Vagina (tissue), 2 donors: Measurements from ENCODE around the gene PTPN11. TPM values are rescaled to one million over a fixed set of nuclear protein-coding genes. Genes with fewer than 3 reads are reported as not detected.

ENCODE experiments used
- DNase-seq, 2 donors: peaks; one replicate each; pipeline ENCODE4 v3.0.0-alpha.2; 2017; ENCODE audit errors: extremely low spot score in 2 of 2
- H3K27ac ChIP-seq: fragments of 200-600 bp; sonication (generic); one replicate; pipeline ENCODE4 v1.5.1; 2019
- H3K27me3 ChIP-seq: fragments of 200-600 bp; sonication (generic); one replicate; pipeline ENCODE4 v1.5.1; 2019
- H3K36me3 ChIP-seq, 2 donors: fragments of 200-600 bp; sonication (generic); one replicate each; pipeline ENCODE4 v1.5.1; 2017 to 2019
- H3K4me1 ChIP-seq: fragments of 200-600 bp; sonication (generic); one replicate; pipeline ENCODE4 v1.5.1; 2019
- H3K4me3 ChIP-seq, 2 donors: fragments of 200-600 bp; sonication (generic); 1 replicate in 1 of 2; 2 replicates in 1 of 2; pipeline ENCODE4 v1.5.1; 2016 to 2019
- H3K9me3 ChIP-seq: fragments of 200-600 bp; sonication (generic); one replicate; pipeline ENCODE4 v1.5.1; 2019
- POLR2A ChIP-seq, 2 donors: fragments of 450-650 bp; IDR thresholded peaks; one replicate each; pipeline ENCODE4 v1.6.1; 2017; ENCODE audit warnings: antibody characterized with exemption in 2 of 2, mild to moderate bottlenecking in 2 of 2, moderate library complexity in 2 of 2
- POLR2AphosphoS5 ChIP-seq, 2 donors: sonication (generic); formaldehyde crosslinking; IDR thresholded peaks; one replicate each; pipeline ENCODE4 v1.9.0; 2017; ENCODE audit warnings: antibody characterized with exemption in 2 of 2, mild to moderate bottlenecking in 2 of 2, low read depth in 1 of 2; ENCODE audit not compliant: insufficient read depth in 1 of 2
- intact Hi-C: fragments of 100-400 bp; cut with DNase I; formaldehyde crosslinking; loops from one replicate; pipeline ENCODE4 v1.15.1; 2023
- total RNA-seq: library from RNA; depleted of rRNA; stranded (reverse); fragments of >200 nt; gene quantifications from one replicate; pipeline ENCODE4 v1.2.3, GENCODE V29; 2016
- TF ChIP-seq, protein P1 (sequence below), 3 experiments: fragments of 450-650 bp in 2 of 3; fragments of 200-600 bp in 1 of 3; sonication (generic) in 1 of 3; IDR thresholded peaks; one replicate each; pipeline ENCODE4 v1.5.1; 2017 to 2019; ENCODE audit warnings: antibody characterized with exemption in 3 of 3, mild to moderate bottlenecking in 2 of 3, moderate library complexity in 2 of 3

The PTPN11 gene
- total RNA-seq, 1 donor from 2014 or later, result 57.2 TPM

GRCh38 chr12:112546996-112547395 lies 128.2 kb downstream of the PTPN11 start:
- no peaks in the 10 kb centered on the region for H3K27me3 ChIP-seq
- intact Hi-C loops, result no loop called here
- H3K27ac ChIP-seq, result no peak overlapping the region
- no peak for DNase-seq
- TF ChIP-seq, protein P1, sequence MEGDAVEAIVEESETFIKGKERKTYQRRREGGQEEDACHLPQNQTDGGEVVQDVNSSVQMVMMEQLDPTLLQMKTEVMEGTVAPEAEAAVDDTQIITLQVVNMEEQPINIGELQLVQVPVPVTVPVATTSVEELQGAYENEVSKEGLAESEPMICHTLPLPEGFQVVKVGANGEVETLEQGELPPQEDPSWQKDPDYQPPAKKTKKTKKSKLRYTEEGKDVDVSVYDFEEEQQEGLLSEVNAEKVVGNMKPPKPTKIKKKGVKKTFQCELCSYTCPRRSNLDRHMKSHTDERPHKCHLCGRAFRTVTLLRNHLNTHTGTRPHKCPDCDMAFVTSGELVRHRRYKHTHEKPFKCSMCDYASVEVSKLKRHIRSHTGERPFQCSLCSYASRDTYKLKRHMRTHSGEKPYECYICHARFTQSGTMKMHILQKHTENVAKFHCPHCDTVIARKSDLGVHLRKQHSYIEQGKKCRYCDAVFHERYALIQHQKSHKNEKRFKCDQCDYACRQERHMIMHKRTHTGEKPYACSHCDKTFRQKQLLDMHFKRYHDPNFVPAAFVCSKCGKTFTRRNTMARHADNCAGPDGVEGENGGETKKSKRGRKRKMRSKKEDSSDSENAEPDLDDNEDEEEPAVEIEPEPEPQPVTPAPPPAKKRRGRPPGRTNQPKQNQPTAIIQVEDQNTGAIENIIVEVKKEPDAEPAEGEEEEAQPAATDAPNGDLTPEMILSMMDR (IDR thresholded peaks at IDR 0.05), result no peak
- no peak for TF ChIP-seq POLR2A (IDR thresholded peaks at IDR 0.05)
- TF ChIP-seq POLR2AphosphoS5 (IDR thresholded peaks at IDR 0.05; ENCODE audit: insufficient read depth in 1 of 2, low read depth in 1 of 2), result no peak
- H3K36me3 ChIP-seq, result no peaks in the 10 kb centered on the region
- no peaks in the 10 kb centered on the region for H3K9me3 ChIP-seq
- H3K4me3 ChIP-seq, result no peak overlapping the region
- H3K4me1 ChIP-seq, result no peaks in the 10 kb centered on the region

- TF ChIP-seq POLR2A (IDR thresholded peaks at IDR 0.05) (no peak), POLR2AphosphoS5 (IDR thresholded peaks at IDR 0.05; ENCODE audit: insufficient read depth in 1 of 2, low read depth in 1 of 2) (no peak)
- TF ChIP-seq, protein P1 (IDR thresholded peaks at IDR 0.05), result no peak
- Histone ChIP-seq H3K27ac (no peak overlapping the region), H3K9me3 (no peaks in the 10 kb centered on the region), H3K36me3 (no peaks in the 10 kb centered on the region), H3K27me3 (no peaks in the 10 kb centered on the region), H3K4me1 (no peaks in the 10 kb centered on the region), H3K4me3 (no peak overlapping the region)
- intact Hi-C loops, result no loop called here
- no peak for DNase-seq
These were observed 130.3 kb downstream of the PTPN11 start for GRCh38 chr12:112549031-112549430.

GRCh38 chr12:112551681-112552080 lies 132.9 kb downstream of the PTPN11 start:
- TF ChIP-seq, protein P1 (IDR thresholded peaks at IDR 0.05), result no peak
- TF ChIP-seq POLR2A (IDR thresholded peaks at IDR 0.05), result no peak
- no peak for TF ChIP-seq POLR2AphosphoS5 (IDR thresholded peaks at IDR 0.05; ENCODE audit: insufficient read depth in 1 of 2, low read depth in 1 of 2)
- H3K4me1 ChIP-seq, result no peaks in the 10 kb centered on the region
- H3K36me3 ChIP-seq, result no peaks in the 10 kb centered on the region
- H3K4me3 ChIP-seq, result no peak overlapping the region
- no peak overlapping the region for H3K27ac ChIP-seq
- intact Hi-C loops, result no loop called here
- no peaks in the 10 kb centered on the region for H3K9me3 ChIP-seq
- DNase-seq, result no peak
- H3K27me3 ChIP-seq, result no peaks in the 10 kb centered on the region

- Histone ChIP-seq H3K9me3 (no peaks in the 10 kb centered on the region), H3K27me3 (no peaks in the 10 kb centered on the region), H3K4me3 (no peak overlapping the region), H3K4me1 (no peaks in the 10 kb centered on the region), H3K27ac (no peak overlapping the region), H3K36me3 (no peaks in the 10 kb centered on the region)
- intact Hi-C loops, result no loop called here
- DNase-seq, result no peak
- TF ChIP-seq, protein P1 (IDR thresholded peaks at IDR 0.05), result no peak
- TF ChIP-seq POLR2AphosphoS5 (IDR thresholded peaks at IDR 0.05; ENCODE audit: insufficient read depth in 1 of 2, low read depth in 1 of 2), result no peak
These were observed 137.0 kb downstream of the PTPN11 start for GRCh38 chr12:112555621-112556233.

DNA sequence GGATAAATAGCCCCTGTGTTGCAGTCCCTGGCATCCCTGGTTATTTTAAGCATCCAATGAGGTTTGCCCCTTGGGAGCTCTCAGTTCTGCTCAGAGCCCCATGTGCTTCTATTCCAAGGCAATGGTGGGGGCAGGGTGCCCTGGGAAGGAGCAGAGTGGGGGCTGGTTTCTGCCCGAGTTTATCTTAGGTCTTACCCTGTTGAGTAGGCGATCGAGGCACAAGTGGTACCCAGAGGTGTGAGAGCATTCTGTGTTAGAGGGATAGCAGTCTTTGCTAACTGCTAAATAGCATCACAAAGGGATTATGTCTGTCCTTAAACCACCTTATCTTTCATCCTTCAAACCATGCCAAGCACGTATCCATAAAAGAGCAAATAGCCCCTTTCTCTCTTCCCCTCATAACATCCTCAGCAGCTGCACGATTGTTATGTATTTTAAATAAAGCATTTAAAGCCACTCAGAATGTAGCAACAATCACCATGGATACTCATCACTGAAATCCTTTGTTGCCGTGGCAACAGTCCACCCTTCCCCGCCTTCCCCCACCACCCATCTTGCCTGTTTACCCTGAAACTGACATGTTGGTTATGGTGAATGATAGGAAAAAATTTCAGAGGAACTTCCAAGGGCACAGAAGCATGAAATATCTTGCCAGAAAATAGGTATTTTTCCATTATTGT lies 139.3 kb downstream of the PTPN11 start:
- DNase-seq, result no peak
- H3K4me1 ChIP-seq, result no peaks in the 10 kb centered on the region
- no peaks in the 10 kb centered on the region for H3K36me3 ChIP-seq
- H3K27ac ChIP-seq, result no peak overlapping the region
- intact Hi-C loops, result no loop called here
- H3K9me3 ChIP-seq, result no peaks in the 10 kb centered on the region
- H3K4me3 ChIP-seq, result no peak overlapping the region
- H3K27me3 ChIP-seq, result no peaks in the 10 kb centered on the region
- TF ChIP-seq POLR2AphosphoS5 (IDR thresholded peaks at IDR 0.05; ENCODE audit: insufficient read depth in 1 of 2, low read depth in 1 of 2) (no peak), POLR2A (IDR thresholded peaks at IDR 0.05) (no peak)
- TF ChIP-seq, protein P1 (IDR thresholded peaks at IDR 0.05), result no peak
